IMR-90 (cell line): Measurements from ENCODE around the gene EPB41L2. TPM values are rescaled to one million over a fixed set of nuclear protein-coding genes. Genes with fewer than 3 reads are reported as not detected.

Experiments
- ATAC-seq: fragments of 200-7000 bp; cut with Tn5 transposase; 2 replicates; pipeline ENCODE4 v1.9.1; 2020; ENCODE audit warnings: low read depth, mild to moderate bottlenecking, moderate library complexity
- BruUV-seq: library from RNA; stranded (reverse); fragments of 400-500 nt; replicated peaks from 2 replicates; lab custom pipeline; 2021; lab: Mats Ljungman, UMichigan
- CTCF ChIA-PET: fragments of 300-600 bp; formaldehyde crosslinking; extraction: SDS; loops from one replicate; lab custom pipeline; 2021; ENCODE audit warnings: antibody characterized with exemption; lab: Yijun Ruan, JAX
- POLR2A ChIA-PET: fragments of 300-600 bp; sonication (Branson Sonifier 250); formaldehyde crosslinking; loops from one replicate; lab custom pipeline; 2022; ENCODE audit warnings: antibody characterized with exemption; ENCODE audit not compliant: unreplicated experiment; lab: Charles Lee
- DNase-seq: peaks from one replicate; pipeline ENCODE4 v3.0.0; 2013
- H2AFZ ChIP-seq: replicated peaks from 2 replicates; pipeline ENCODE3; 2013; ENCODE audit warnings: low read length, mild to moderate bottlenecking; ENCODE audit not compliant: poor library complexity
- H2AK5ac ChIP-seq: 2 replicates; pipeline ENCODE4 v1.6.1; 2013; ENCODE audit warnings: low read depth, low read length, inconsistent platforms
- H2AK9ac ChIP-seq: replicated peaks from 2 replicates; pipeline ENCODE3; 2013; ENCODE audit warnings: mild to moderate bottlenecking, low read depth, low read length, moderate library complexity; ENCODE audit not compliant: poor library complexity
- H2BK120ac ChIP-seq: 2 replicates; pipeline ENCODE4 v1.6.1; 2013; ENCODE audit warnings: low read depth, low read length, inconsistent platforms
- H2BK15ac ChIP-seq: 3 replicates; pipeline ENCODE4 v1.6.1; 2013; ENCODE audit warnings: low read depth, low read length, inconsistent platforms
- H2BK20ac ChIP-seq: 2 replicates; pipeline ENCODE4 v1.6.1; 2013; ENCODE audit warnings: low read depth, mild to moderate bottlenecking, inconsistent platforms, low read length, moderate library complexity
- H2BK5ac ChIP-seq: 2 replicates; pipeline ENCODE4 v1.6.1; 2013; ENCODE audit warnings: mild to moderate bottlenecking, low read depth, low read length, inconsistent platforms; ENCODE audit not compliant: poor library complexity, severe bottlenecking
- H3K14ac ChIP-seq: replicated peaks from 2 replicates; pipeline ENCODE4 v1.6.1; 2013; ENCODE audit warnings: low read depth, low read length, inconsistent platforms
- H3K18ac ChIP-seq: 2 replicates; pipeline ENCODE4 v1.6.1; 2013; ENCODE audit warnings: low read depth, low read length, control low read depth
- H3K23ac ChIP-seq: 2 replicates; pipeline ENCODE4 v1.6.1; 2013; ENCODE audit warnings: low read depth, low read length, inconsistent platforms
- H3K27ac ChIP-seq: 2 replicates; pipeline ENCODE4 v1.5.1; 2013; ENCODE audit warnings: mild to moderate bottlenecking, control low read depth, low read length; ENCODE audit not compliant: insufficient read depth
- H3K27me3 ChIP-seq: 2 replicates; pipeline ENCODE4 v1.6.1; 2013; ENCODE audit warnings: low read length; ENCODE audit not compliant: control insufficient read depth, insufficient read depth
- H3K36me3 ChIP-seq: 2 replicates; pipeline ENCODE4 v1.6.1; 2013; ENCODE audit warnings: low read length, mixed read lengths; ENCODE audit not compliant: control insufficient read depth, insufficient read depth
- H3K4ac ChIP-seq: 2 replicates; pipeline ENCODE4 v1.6.1; 2013; ENCODE audit warnings: low read depth, low read length, inconsistent platforms
- H3K4me1 ChIP-seq: 2 replicates; pipeline ENCODE4 v1.6.1; 2013; ENCODE audit warnings: low read length, mixed read lengths; ENCODE audit not compliant: control insufficient read depth, insufficient read depth
- H3K4me2 ChIP-seq: 2 replicates; pipeline ENCODE4 v1.6.1; 2013; ENCODE audit warnings: low read depth, mild to moderate bottlenecking, control low read depth, low read length, moderate library complexity
- H3K4me3 ChIP-seq: 2 replicates; pipeline ENCODE4 v1.5.1; 2013; ENCODE audit warnings: low read depth, mild to moderate bottlenecking, control low read depth, low read length, moderate library complexity; ENCODE audit not compliant: insufficient read depth
- H3K56ac ChIP-seq: 2 replicates; pipeline ENCODE4 v1.6.1; 2013; ENCODE audit warnings: low read length, inconsistent platforms; ENCODE audit not compliant: insufficient read depth; ENCODE audit errors: extremely low read depth
- H3K79me1 ChIP-seq, 2 experiments: 2 replicates each; pipeline ENCODE4 v1.6.1; 2013; ENCODE audit warnings: low read length in 2 of 2, inconsistent platforms in 1 of 2, low read depth in 1 of 2
- H3K9ac ChIP-seq: 2 replicates; pipeline ENCODE4 v1.6.1; 2013; ENCODE audit warnings: low read depth, low read length, control low read depth
- H3K9me1 ChIP-seq: 2 replicates; pipeline ENCODE4 v1.6.1; 2013; ENCODE audit warnings: low read length, inconsistent platforms; ENCODE audit not compliant: insufficient read depth
- H3K9me3 ChIP-seq: 2 replicates; pipeline ENCODE4 v1.6.1; 2013; ENCODE audit warnings: low read length; ENCODE audit not compliant: control insufficient read depth, insufficient read depth
- H4K20me1 ChIP-seq: 2 replicates; pipeline ENCODE4 v1.6.1; 2013; ENCODE audit warnings: low read length, inconsistent platforms; ENCODE audit not compliant: insufficient read depth
- H4K5ac ChIP-seq: 2 replicates; pipeline ENCODE4 v1.6.1; 2013; ENCODE audit warnings: mild to moderate bottlenecking, low read depth, low read length, control low read depth
- H4K8ac ChIP-seq, 2 experiments: 2 replicates each; pipeline ENCODE4 v1.6.1; 2013; ENCODE audit warnings: low read depth in 2 of 2, low read length in 2 of 2, control low read depth in 1 of 2, inconsistent platforms in 1 of 2
- H4K91ac ChIP-seq: 2 replicates; pipeline ENCODE4 v1.6.1; 2013; ENCODE audit warnings: low read depth, low read length, inconsistent platforms; ENCODE audit not compliant: insufficient read depth
- BHLHE40 ChIP-seq: fragments of 150-350 bp; IDR thresholded peaks from 2 replicates; pipeline ENCODE4 v1.6.1; 2016; ENCODE audit warnings: mild to moderate bottlenecking, low read depth, low read length
- CEBPB ChIP-seq: IDR thresholded peaks from 2 replicates; pipeline ENCODE4 v1.6.1; 2012; ENCODE audit warnings: low read depth, low read length, improper control_type of control experiment
- CHD1 ChIP-seq: IDR thresholded peaks from 2 replicates; pipeline ENCODE4 v1.6.1; 2012; ENCODE audit warnings: low read depth, low read length, improper control_type of control experiment
- CTCF ChIP-seq: conservative IDR thresholded peaks from 2 replicates; pipeline ENCODE4 v1.5.1; 2012; ENCODE audit warnings: mild to moderate bottlenecking, low read depth, low read length, improper control_type of control experiment
- ELK1 ChIP-seq: fragments of 150-350 bp; IDR thresholded peaks from 2 replicates; pipeline ENCODE4 v1.6.1; 2016; ENCODE audit warnings: low read depth, mild to moderate bottlenecking, low read length, moderate library complexity, borderline replicate concordance
- FOS ChIP-seq: fragments of 150-350 bp; IDR thresholded peaks from 2 replicates; pipeline ENCODE4 v1.6.1; 2016; ENCODE audit warnings: low read depth, low read length
- MAFK ChIP-seq: IDR thresholded peaks from 2 replicates; pipeline ENCODE4 v1.6.1; 2012; ENCODE audit warnings: low read depth, low read length, improper control_type of control experiment
- MAZ ChIP-seq: IDR thresholded peaks from 2 replicates; pipeline ENCODE4 v1.6.1; 2012; ENCODE audit warnings: low read depth, mild to moderate bottlenecking, low read length, improper control_type of control experiment, moderate library complexity, borderline replicate concordance
- MXI1 ChIP-seq: IDR thresholded peaks from 2 replicates; pipeline ENCODE4 v1.6.1; 2012; ENCODE audit warnings: low read depth, mild to moderate bottlenecking, low read length, moderate library complexity, borderline replicate concordance
- NFE2L2 ChIP-seq: fragments of 150-350 bp; IDR thresholded peaks from 2 replicates; pipeline ENCODE4 v1.6.1; 2016; ENCODE audit warnings: low read depth, mild to moderate bottlenecking, low read length
- POLR2A ChIP-seq: IDR thresholded peaks from 2 replicates; pipeline ENCODE4 v1.6.1; 2012; ENCODE audit warnings: mild to moderate bottlenecking, low read depth, low read length
- RAD21 ChIP-seq: IDR thresholded peaks from 2 replicates; pipeline ENCODE4 v1.6.1; 2012; ENCODE audit warnings: low read length, improper control_type of control experiment
- RCOR1 ChIP-seq: IDR thresholded peaks from 2 replicates; pipeline ENCODE4 v1.6.1; 2012; ENCODE audit warnings: mild to moderate bottlenecking, low read length, improper control_type of control experiment; ENCODE audit not compliant: insufficient replicate concordance
- RFX5 ChIP-seq: IDR thresholded peaks from 2 replicates; pipeline ENCODE4 v1.8.0; 2012; ENCODE audit warnings: low read depth, mild to moderate bottlenecking, low read length, moderate library complexity
- SMC3 ChIP-seq: fragments of 150-350 bp; IDR thresholded peaks from 2 replicates; pipeline ENCODE4 v1.6.1; 2016; ENCODE audit warnings: low read depth, mild to moderate bottlenecking, antibody characterized with exemption, low read length, moderate library complexity
- USF2 ChIP-seq: fragments of 150-350 bp; IDR thresholded peaks from 2 replicates; pipeline ENCODE4 v1.6.1; 2017; ENCODE audit warnings: mild to moderate bottlenecking, antibody characterized with exemption, low read length, low read depth
- WGBS, 2 experiments: methylation state at CpG; one replicate each; pipeline versions ENCODE4 v1.1.5 to v1.1.7; 2013; ENCODE audit warnings: missing lambda C conversion rate in 2 of 2; ENCODE audit not compliant: insufficient read length in 1 of 2; ENCODE audit errors: extremely low coverage in 2 of 2; 5-methylcytosine and 5-hydroxymethylcytosine counted together
- dilution Hi-C: fragments of 300-500 bp; cut with HindIII; formaldehyde crosslinking; loops from one replicate; pipeline ENCODE4 v1.14.3; 2018; ENCODE audit warnings: low sequenced_read_pairs; ENCODE audit not compliant: unreplicated experiment
- in situ Hi-C: fragments of 300-500 bp; cut with MboI; formaldehyde crosslinking; loops from 3 replicates; pipeline ENCODE4 v1.14.3; 2019; ENCODE audit warnings: low sequenced_read_pairs, inconsistent platforms, mixed read lengths
- intact Hi-C: fragments of 100-400 bp; cut with micrococcal nuclease; formaldehyde crosslinking; loops from 2 replicates; pipeline ENCODE4 v1.10.0; 2022
- polyA plus RNA-seq, 3 experiments: library from polyadenylated mRNA; depleted of rRNA; stranded (reverse); fragments of >200 nt; gene quantifications; 2 replicates each; pipeline ENCODE4 v1.2.3, GENCODE V29; 2012; ENCODE audit warnings: low replicate concordance in 1 of 3
- total RNA-seq: library from RNA; depleted of rRNA; stranded (reverse); fragments of >200 nt; gene quantifications from 2 replicates; pipeline ENCODE4 v1.2.3, GENCODE V29; 2012

EPB41L2 gene
- total and polyA plus RNA-seq, 2 of the 4 experiments (the other 2 are of a cell fraction): 85.7 to 99.8 TPM

- no peak overlapping the region for H2AK9ac ChIP-seq
Observed at GRCh38 chr6:131036601-131037000, 26.4 kb downstream of the EPB41L2 start.

More at GRCh38 chr6:131036601-131037000, 26.4 kb downstream of the EPB41L2 start:
- Histone ChIP-seq H3K9me3 (no peaks in the 10 kb centered on the region), H3K14ac (no peak overlapping the region), H3K4me2 (no peak overlapping the region), H4K91ac (no peak overlapping the region), H3K9ac (no peak overlapping the region), H3K9me1 (peaks cover 8% of the 10 kb centered on the region), H2BK20ac (no peak overlapping the region), H3K56ac (no peak overlapping the region), H3K36me3 (0 out of 2 replicates have a peak, but pooled peaks cover 2% of the 10 kb centered on the region), H3K27ac (no peak overlapping the region), H3K27me3 (no peaks in the 10 kb centered on the region), H2BK15ac (no peak overlapping the region), H3K18ac (no peak overlapping the region), H3K79me1 (peaks cover 33 to 64% of the 10 kb centered on the region in 2 experiments), H2BK5ac (no peak overlapping the region), H4K20me1 (peaks cover 3% of the 10 kb centered on the region; the same call in 1 of the 2 replicates), H3K4me1 (peaks cover 13% of the 10 kb centered on the region), H3K4ac (no peak overlapping the region), H2AFZ (no peak overlapping the region), H4K5ac (peak overlapping the region; percentile 67; the same call in 1 of the 2 replicates), H4K8ac (no peak overlapping the region), H2BK120ac (no peak overlapping the region), H3K23ac (no peak overlapping the region), H3K4me3 (no peak overlapping the region), H2AK5ac (no peak overlapping the region)
- TF ChIP-seq RFX5 (no peak), RCOR1 (no peak), FOS (no peak), NFE2L2 (no peak), BHLHE40 (no peak), MXI1 (no peak), RAD21 (no peak), ELK1 (no peak), SMC3 (no peak), MAZ (no peak), CEBPB (no peak), MAFK (no peak), USF2 (no peak), POLR2A (no peak), CTCF (no peak), CHD1 (no peak)
- intact Hi-C loops (no loop called here), dilution Hi-C loops (no loop called here), in situ Hi-C loops (no loop called here)
- no TSS peak for BruUV-seq
- CTCF ChIA-PET: interaction anchor here (0.6 to 0.8 kb wide), 2 partner anchors 192 to 801 kb away, joined by 3 to 4 read pairs; no protein-coding TSS in a partner anchor
- POLR2A ChIA-PET: no interaction called here
- WGBS, 2 experiments: no CpG with 5 or more reads among the region's 2 CpGs
- no peak for ATAC-seq
- no peak for DNase-seq
